GM12878 (cell line): Measurements from ENCODE around the gene DLG1. TPM values are rescaled to one million over a fixed set of nuclear protein-coding genes. Genes with fewer than 3 reads are reported as not detected.

Source experiments
- ATAC-seq: fragments of 200-7000 bp; cut with Tn5 transposase; 3 replicates; pipeline ENCODE4 v1.9.1; 2020; ENCODE audit warnings: mild to moderate bottlenecking, moderate library complexity
- BruUV-seq: library from RNA; stranded (reverse); fragments of 400-500 nt; replicated peaks from 2 replicates; lab custom pipeline; 2021; lab: Mats Ljungman, UMichigan
- CTCF ChIA-PET: fragments of 300-600 bp; sonication (Branson Sonifier 250); formaldehyde crosslinking; extraction: SDS; loops from one replicate; lab custom pipeline; 2021; ENCODE audit warnings: inconsistent platforms; lab: Yijun Ruan, JAX
- POLR2A ChIA-PET: fragments of 350-600 bp; formaldehyde crosslinking; extraction: SDS; loops from one replicate; lab custom pipeline; 2021; ENCODE audit warnings: inconsistent platforms; lab: Charles Lee
- RAD21 ChIA-PET: fragments of 300-600 bp; sonication (Branson Sonifier 250); formaldehyde crosslinking; loops from one replicate; lab custom pipeline; 2023; ENCODE audit warnings: antibody characterized with exemption; ENCODE audit not compliant: unreplicated experiment; lab: Charles Lee
- SMC1A ChIA-PET: fragments of 300-600 bp; sonication (Branson Sonifier 250); formaldehyde crosslinking; loops from one replicate; lab custom pipeline; 2023; ENCODE audit not compliant: unreplicated experiment, uncharacterized antibody; lab: Charles Lee
- DNase-seq: peaks from one replicate; pipeline ENCODE4 v3.0.0-alpha.2; 2011; ENCODE audit warnings: low read depth, low spot score
- FAIRE-seq: peaks from 3 replicates; lab custom pipeline; 2011; peaks lifted over from hg19 to GRCh38; lab: Jason Lieb, UNC
- H2AFZ ChIP-seq: 2 replicates; pipeline ENCODE4 v1.6.0; 2011; ENCODE audit warnings: low read depth, low read length, control low read depth; ENCODE audit not compliant: control insufficient read depth
- H3K27ac ChIP-seq: 2 replicates; pipeline ENCODE4 v1.5.1; 2011; ENCODE audit warnings: control low read depth; ENCODE audit not compliant: control insufficient read depth, insufficient read depth
- H3K27me3 ChIP-seq, 2 experiments: replicated peaks in 1 of 2; 2 replicates each; pipeline versions ENCODE4 v1.6.0 to v1.6.1; 2011; ENCODE audit warnings: low read length in 1 of 2; ENCODE audit not compliant: control insufficient read depth in 2 of 2, insufficient read depth in 2 of 2
- H3K36me3 ChIP-seq, 2 experiments: 2 replicates each; pipeline ENCODE4 v1.5.1; 2011; ENCODE audit warnings: low read length in 1 of 2; ENCODE audit not compliant: control insufficient read depth in 2 of 2, insufficient read depth in 2 of 2
- H3K4me1 ChIP-seq: 2 replicates; pipeline ENCODE4 v1.6.1; 2011; ENCODE audit warnings: mild to moderate bottlenecking, low read length, moderate library complexity, mixed read lengths; ENCODE audit not compliant: control insufficient read depth, insufficient read depth
- H3K4me2 ChIP-seq: 2 replicates; pipeline ENCODE4 v1.6.0; 2011; ENCODE audit warnings: control low read depth; ENCODE audit not compliant: control insufficient read depth, insufficient read depth
- H3K4me3 ChIP-seq: fragments of 200-600 bp; sonication (generic); 2 replicates; pipeline ENCODE4 v1.5.1; 2016
- H3K79me2 ChIP-seq: 2 replicates; pipeline ENCODE4 v1.6.0; 2011; ENCODE audit warnings: low read length; ENCODE audit not compliant: control insufficient read depth, insufficient read depth
- H3K9ac ChIP-seq: 2 replicates; pipeline ENCODE4 v1.8.0; 2011; ENCODE audit warnings: low read length, control low read depth, mixed read lengths; ENCODE audit not compliant: control insufficient read depth, insufficient read depth
- H3K9me3 ChIP-seq: replicated peaks from 3 replicates; pipeline ENCODE4 v1.5.1; 2011; ENCODE audit warnings: mild to moderate bottlenecking, low read length; ENCODE audit not compliant: control insufficient read depth, insufficient read depth
- H4K20me1 ChIP-seq: 2 replicates; pipeline ENCODE4 v1.6.0; 2011; ENCODE audit not compliant: control insufficient read depth, insufficient read depth
- CBX5 ChIP-seq: sonication (generic); IDR thresholded peaks from 2 replicates; pipeline ENCODE4 v1.6.1; 2016; ENCODE audit warnings: low read depth, moderate library complexity, mild to moderate bottlenecking, inconsistent platforms
- CEBPZ ChIP-seq: fragments of 150-350 bp; IDR thresholded peaks from 2 replicates; pipeline ENCODE4 v1.6.1; 2016; ENCODE audit warnings: low read depth, low read length
- CREM ChIP-seq: IDR thresholded peaks from 2 replicates; pipeline ENCODE4 v1.6.1; 2014; ENCODE audit warnings: antibody characterized with exemption, low read depth
- HDAC2 ChIP-seq: fragments of 200-600 bp; sonication (generic); IDR thresholded peaks from 2 replicates; pipeline ENCODE4 v1.6.1; 2017
- IKZF1 ChIP-seq: fragments of 450-650 bp; conservative IDR thresholded peaks from 2 replicates; pipeline ENCODE4 v1.6.1; 2017; ENCODE audit warnings: antibody characterized with exemption, mild to moderate bottlenecking
- IKZF2 ChIP-seq, 2 experiments: fragments of 450-650 bp; IDR thresholded peaks; 2 replicates each; pipeline ENCODE4 v1.6.1; 2017; ENCODE audit warnings: mild to moderate bottlenecking in 2 of 2, moderate library complexity in 2 of 2
- PML ChIP-seq: IDR thresholded peaks from 2 replicates; pipeline ENCODE4 v1.6.1; 2012; ENCODE audit warnings: low read length, inconsistent platforms
- POLR2A ChIP-seq: IDR thresholded peaks from 2 replicates; pipeline ENCODE4 v1.6.1; 2011; ENCODE audit warnings: low read depth, mild to moderate bottlenecking, low read length
- RFX5 ChIP-seq: IDR thresholded peaks from 2 replicates; pipeline ENCODE4 v1.6.1; 2011; ENCODE audit warnings: low read depth, low read length, improper control_type of control experiment
- ZNF207 ChIP-seq: fragments of 450-650 bp; IDR thresholded peaks from 2 replicates; pipeline ENCODE4 v1.6.1; 2014; ENCODE audit warnings: antibody characterized with exemption, mild to moderate bottlenecking, borderline replicate concordance
- ZNF217 ChIP-seq: fragments of 450-650 bp; IDR thresholded peaks from 2 replicates; pipeline ENCODE4 v1.6.1; 2017; ENCODE audit warnings: antibody characterized with exemption, mild to moderate bottlenecking
- ZNF622 ChIP-seq: fragments of 450-650 bp; IDR thresholded peaks from 2 replicates; pipeline ENCODE4 v1.6.1; 2017; ENCODE audit warnings: mild to moderate bottlenecking, inconsistent platforms
- WGBS: methylation state at CpG from one replicate; pipeline ENCODE4 v1.1.6; 2016; ENCODE audit warnings: low lambda C conversion rate; ENCODE audit not compliant: insufficient replicate concordance, insufficient coverage; ENCODE audit errors: missing lambda C conversion rate; 5-methylcytosine and 5-hydroxymethylcytosine counted together
- in situ Hi-C: fragments of 300-500 bp; cut with MboI; formaldehyde crosslinking; loops from 9 replicates; pipeline ENCODE4 v1.14.3; 2018; ENCODE audit warnings: mixed read lengths
- intact Hi-C: fragments of 100-400 bp; cut with micrococcal nuclease; formaldehyde crosslinking; loops from one replicate; pipeline ENCODE4 v1.14.2; 2022; ENCODE audit not compliant: unreplicated experiment
- polyA plus RNA-seq, 11 experiments: library from polyadenylated mRNA; depleted of rRNA in 4 of 11; unstranded in 6 of 11; stranded (reverse) in 5 of 11; fragments of >200 nt; fragmentation: Nextera tagmentation in 4 of 11; fragmentation: Illumina TruSeq in 1 of 11; extraction: Ambion mirVana in 4 of 11; extraction: Trizol in 1 of 11; gene quantifications; 1 replicate in 1 of 11; 2 replicates in 10 of 11; pipeline versions ENCODE4 v1.2.1 to v1.2.3, GENCODE V29; 2011 to 2016; ENCODE audit warnings: inconsistent platforms in 2 of 11, missing spikeins in 2 of 11, low read depth in 1 of 11
- total RNA-seq, 4 experiments: library from RNA; depleted of rRNA in 3 of 4; stranded (reverse); fragments of >200 nt in 3 of 4; fragmentation: Illumina TruSeq in 1 of 4; extraction: Trizol in 1 of 4; gene quantifications; 2 replicates each; pipeline versions ENCODE4 v1.2.1 to v1.2.3, GENCODE V29; 2013 to 2021

DLG1 gene
- total and polyA plus RNA-seq, 10 of the 15 experiments (the other 5 are each of a cell fraction or from before 2014, with no cell fraction given): 9.2 to 63.1 (median 40.1) TPM

GRCh38 chr3:197259096-197259495 is 39.3 kb downstream of the DLG1 start:
- ChIA-PET RAD21 (interaction anchor here (0.8 to 5.9 kb wide), 2 partner anchors 36 to 242 kb away, joined by 3 to 86 read pairs; no protein-coding TSS in a partner anchor), CTCF (interaction anchor here (1.7 to 5.3 kb wide), 6 partner anchors 9 to 319 kb away, joined by 3 to 141 read pairs (median 69); no protein-coding TSS in a partner anchor), SMC1A (interaction anchor here (3.4 to 4.0 kb wide), 2 partner anchors 35 to 242 kb away, joined by 26 to 89 read pairs; no protein-coding TSS in a partner anchor), POLR2A (no interaction called here)
- Histone ChIP-seq H3K27ac (no peak overlapping the region), H3K9me3 (no peaks in the 10 kb centered on the region), H4K20me1 (no peaks in the 10 kb centered on the region; the same call in 1 of the 2 replicates), H3K9ac (no peak overlapping the region), H3K4me2 (no peak overlapping the region), H3K79me2 (peaks cover 33% of the 10 kb centered on the region), H3K4me1 (no peaks in the 10 kb centered on the region), H3K27me3 (no peaks in the 10 kb centered on the region), H3K4me3 (no peak overlapping the region), H2AFZ (no peak overlapping the region), H3K36me3 (no peaks in the 10 kb centered on the region; a peak in 2 of 4 replicates)
- intact Hi-C loops: loop anchor here (5.0 to 10.0 kb wide), 3 partner anchors 37 to 198 kb away; no protein-coding TSS in a partner anchor
- in situ Hi-C loops: no loop called here
- FAIRE-seq (no peak), DNase-seq (no peak), ATAC-seq (no peak)
- TF ChIP-seq ZNF217 (no peak), CEBPZ (no peak), ZNF207 (no peak), HDAC2 (no peak), PML (no peak), POLR2A (no peak), IKZF1 (no peak), ZNF622 (no peak), IKZF2 (IDR thresholded peaks at IDR 0.05) (no peak), RFX5 (no peak), CBX5 (no peak), CREM (no peak)
- BruUV-seq: no TSS peak
- 53% methylated on average over 2 of the region's 2 CpGs for WGBS
